ENCODE results near the gene MAP3K19.

DNA sequence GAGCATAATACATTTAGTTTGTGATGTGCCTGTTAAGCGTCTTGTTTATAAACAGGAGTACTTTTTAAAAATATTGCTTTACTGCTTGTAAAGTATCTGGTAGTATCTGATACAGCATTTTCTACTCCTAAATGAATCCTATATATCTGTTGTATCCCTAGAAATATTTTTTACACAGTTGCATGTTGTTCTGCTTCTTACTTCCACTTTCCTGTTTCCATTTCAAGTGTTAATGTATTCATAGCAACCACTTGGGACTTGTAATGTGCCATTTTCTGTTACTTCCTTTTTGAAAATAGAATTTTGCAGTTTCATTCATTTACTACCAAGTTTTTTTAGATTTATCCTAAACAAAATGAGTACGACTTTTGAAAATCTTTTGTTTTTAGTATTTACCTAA is 103.7 kb downstream of the MAP3K19 start:
- TF ChIP-seq CTCF (IDR thresholded peaks at IDR 0.05; ENCODE audit: low read depth, low read length, poor library complexity, severe bottlenecking) = no peak
- no peak for TF ChIP-seq EZH2phosphoT487 (IDR thresholded peaks at IDR 0.05; ENCODE audit: borderline replicate concordance, low read length)

All from DOHH2 (cell line).